LNCaP clone FGC (cell line): ENCODE measurements around the gene ARRB1.

ENCODE experiments used
- DNase-seq: peaks from one replicate; pipeline ENCODE4 v3.0.0-alpha.2; 2011; ENCODE audit warnings: low read depth
- H3K4me3 ChIP-seq: 2 replicates; pipeline ENCODE4 v1.5.1; 2011; ENCODE audit warnings: mild to moderate bottlenecking, low read depth, low read length, control low read depth
- TF ChIP-seq, protein P1 (sequence below): IDR thresholded peaks from 2 replicates; pipeline ENCODE4 v1.5.1; 2012; ENCODE audit warnings: mild to moderate bottlenecking; ENCODE audit not compliant: control insufficient read depth, insufficient read depth; ENCODE audit errors: extremely low read depth

Gene ARRB1

DNA sequence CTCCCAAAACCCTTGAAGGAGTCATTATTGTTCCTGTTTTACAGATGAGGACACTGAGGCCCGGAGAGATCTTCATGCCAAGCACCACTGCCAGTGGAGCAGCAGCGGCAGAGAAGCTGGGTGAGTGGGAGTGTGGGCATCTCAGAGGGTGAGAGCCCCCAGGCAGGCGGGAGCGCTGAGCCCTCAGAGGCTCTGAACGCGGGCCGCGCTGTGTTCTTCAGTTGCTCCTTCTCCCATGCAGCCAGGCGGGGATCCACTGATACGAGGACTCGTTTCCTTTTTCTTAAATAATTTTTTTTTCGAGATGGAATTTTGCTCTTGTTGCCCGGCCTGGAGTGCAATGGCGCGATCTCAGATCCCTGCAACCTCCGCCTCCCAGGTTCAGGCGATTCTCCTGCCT lies 63.9 kb downstream of the ARRB1 start:
- DNase-seq, result no peak
- TF ChIP-seq, protein P1, sequence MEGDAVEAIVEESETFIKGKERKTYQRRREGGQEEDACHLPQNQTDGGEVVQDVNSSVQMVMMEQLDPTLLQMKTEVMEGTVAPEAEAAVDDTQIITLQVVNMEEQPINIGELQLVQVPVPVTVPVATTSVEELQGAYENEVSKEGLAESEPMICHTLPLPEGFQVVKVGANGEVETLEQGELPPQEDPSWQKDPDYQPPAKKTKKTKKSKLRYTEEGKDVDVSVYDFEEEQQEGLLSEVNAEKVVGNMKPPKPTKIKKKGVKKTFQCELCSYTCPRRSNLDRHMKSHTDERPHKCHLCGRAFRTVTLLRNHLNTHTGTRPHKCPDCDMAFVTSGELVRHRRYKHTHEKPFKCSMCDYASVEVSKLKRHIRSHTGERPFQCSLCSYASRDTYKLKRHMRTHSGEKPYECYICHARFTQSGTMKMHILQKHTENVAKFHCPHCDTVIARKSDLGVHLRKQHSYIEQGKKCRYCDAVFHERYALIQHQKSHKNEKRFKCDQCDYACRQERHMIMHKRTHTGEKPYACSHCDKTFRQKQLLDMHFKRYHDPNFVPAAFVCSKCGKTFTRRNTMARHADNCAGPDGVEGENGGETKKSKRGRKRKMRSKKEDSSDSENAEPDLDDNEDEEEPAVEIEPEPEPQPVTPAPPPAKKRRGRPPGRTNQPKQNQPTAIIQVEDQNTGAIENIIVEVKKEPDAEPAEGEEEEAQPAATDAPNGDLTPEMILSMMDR, result no peak
- H3K4me3 ChIP-seq, result no peak overlapping the region

DNA sequence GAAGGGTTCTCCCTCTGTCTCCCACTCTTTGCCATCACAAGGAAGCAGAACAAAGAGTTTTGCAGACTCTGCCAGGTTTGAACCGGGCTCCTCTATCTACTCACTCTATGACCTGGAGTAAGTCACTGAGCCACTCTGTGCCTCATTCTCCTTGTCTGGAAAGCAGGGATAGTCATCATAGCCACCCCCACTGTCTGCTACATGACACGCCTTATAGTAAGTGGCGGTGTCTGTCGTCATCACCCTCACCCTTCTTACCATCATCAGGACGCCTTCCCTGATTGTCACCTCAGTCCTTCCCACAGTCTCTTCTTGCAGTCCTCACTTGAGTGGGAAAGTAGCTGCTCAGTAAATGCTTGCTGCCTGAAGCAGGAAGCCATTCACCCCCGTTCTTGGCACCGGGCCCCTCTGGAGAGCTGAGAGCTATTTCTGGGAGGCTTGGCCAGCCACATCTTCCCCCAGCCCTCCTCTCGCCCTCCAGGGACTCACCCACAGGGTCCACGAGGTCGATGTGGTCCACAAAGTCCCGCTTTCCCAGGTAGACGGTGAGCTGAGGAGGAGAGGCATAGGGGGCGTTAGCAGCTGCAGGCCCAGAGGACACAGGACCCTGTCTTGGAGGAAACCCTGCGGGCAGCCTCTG lies 64.5 kb downstream of the ARRB1 start:
- TF ChIP-seq, protein P1, result no peak
- no peak overlapping the region for H3K4me3 ChIP-seq
- no peak for DNase-seq

DNA sequence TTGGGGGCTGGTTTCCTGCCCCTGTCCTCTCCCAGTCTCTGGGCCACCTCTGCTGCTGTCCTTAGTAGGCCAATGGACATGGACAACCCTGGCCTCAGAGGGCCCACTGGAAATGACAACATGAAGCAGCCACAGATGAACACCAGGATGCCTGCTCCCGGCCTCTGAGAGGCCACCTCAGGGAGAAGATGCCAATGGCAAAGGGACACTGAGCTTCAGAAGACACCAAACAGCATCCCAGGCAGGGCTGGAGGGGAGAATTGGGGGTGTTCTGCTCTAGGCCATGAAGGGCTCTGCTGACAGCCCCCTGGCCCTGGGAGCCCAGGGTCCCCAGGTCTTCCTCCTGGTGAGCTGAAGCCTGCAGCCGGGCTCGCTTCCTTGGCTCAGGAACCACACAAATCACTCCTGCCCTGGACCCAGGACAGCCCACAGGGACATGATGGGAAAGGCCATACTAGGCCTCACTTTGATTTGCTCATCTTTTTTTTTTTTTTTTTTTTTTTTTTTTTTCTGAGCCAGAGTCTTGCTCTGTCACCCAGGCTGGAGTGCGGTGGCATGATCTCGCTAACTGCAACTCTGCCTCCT lies 65.6 kb downstream of the ARRB1 start:
- TF ChIP-seq, protein P1, result no peak
- DNase-seq, result no peak
- no peak overlapping the region for H3K4me3 ChIP-seq

DNA sequence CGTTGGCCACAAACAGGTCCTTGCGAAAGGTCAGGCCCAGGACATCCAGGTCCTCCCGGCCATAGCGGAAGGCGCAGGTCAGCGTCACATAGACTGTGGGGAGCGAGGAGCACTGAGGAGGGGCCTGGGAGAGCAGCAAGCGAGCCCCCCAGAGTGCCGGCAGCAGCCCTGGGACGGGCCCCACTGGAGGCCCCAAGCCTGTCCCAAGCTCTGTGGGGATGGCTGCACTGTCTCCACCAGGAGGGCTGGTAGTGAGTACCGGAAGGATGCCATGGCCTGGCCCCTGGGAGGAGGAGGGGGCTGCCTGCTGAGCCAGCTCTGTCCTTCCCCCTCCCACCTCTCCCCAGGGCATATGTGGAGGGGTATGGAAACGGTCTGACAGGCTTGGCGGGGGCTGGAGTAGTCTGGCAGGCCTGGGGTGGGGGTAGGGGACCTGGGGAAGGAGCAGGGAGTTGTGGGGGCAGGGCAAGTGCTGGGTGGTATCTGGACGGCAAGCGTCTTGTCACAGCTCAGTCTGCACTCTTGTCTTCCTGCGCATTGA lies 68.0 kb downstream of the ARRB1 start:
- H3K4me3 ChIP-seq, result no peak overlapping the region
- TF ChIP-seq, protein P1, result no peak
- DNase-seq, result no peak

DNA sequence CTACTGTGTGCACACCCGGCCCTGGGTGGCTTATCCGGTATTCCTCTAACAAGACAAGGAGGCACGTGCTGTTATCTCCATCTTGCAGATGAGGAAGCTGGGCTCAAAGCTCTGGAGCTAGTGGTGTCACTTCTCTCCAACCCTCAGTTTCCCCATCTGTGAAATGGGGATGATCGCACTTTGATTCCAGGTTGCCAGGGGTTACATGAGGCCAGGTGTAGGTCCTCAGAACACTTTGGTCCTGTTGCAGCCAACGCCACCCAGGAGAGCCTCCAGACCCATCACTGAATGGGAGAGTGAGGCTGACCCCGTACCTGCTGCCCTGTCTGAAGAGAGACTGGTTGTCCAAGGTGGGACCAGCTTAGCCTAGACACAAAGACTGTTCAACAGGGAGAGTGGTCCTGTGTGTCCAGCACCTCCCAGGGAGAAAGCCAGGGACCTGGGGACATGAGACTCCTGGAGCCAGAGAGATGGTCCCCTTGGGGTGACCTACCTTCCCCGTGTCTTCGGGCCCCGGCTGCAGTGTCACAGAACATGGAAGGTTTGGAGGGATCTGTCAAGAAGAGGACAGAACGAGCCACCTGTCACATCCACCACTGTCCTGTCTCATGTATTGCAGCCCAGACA lies 69.9 kb downstream of the ARRB1 start:
- no peak for DNase-seq
- no peak overlapping the region for H3K4me3 ChIP-seq
- TF ChIP-seq, protein P1, result no peak

DNA sequence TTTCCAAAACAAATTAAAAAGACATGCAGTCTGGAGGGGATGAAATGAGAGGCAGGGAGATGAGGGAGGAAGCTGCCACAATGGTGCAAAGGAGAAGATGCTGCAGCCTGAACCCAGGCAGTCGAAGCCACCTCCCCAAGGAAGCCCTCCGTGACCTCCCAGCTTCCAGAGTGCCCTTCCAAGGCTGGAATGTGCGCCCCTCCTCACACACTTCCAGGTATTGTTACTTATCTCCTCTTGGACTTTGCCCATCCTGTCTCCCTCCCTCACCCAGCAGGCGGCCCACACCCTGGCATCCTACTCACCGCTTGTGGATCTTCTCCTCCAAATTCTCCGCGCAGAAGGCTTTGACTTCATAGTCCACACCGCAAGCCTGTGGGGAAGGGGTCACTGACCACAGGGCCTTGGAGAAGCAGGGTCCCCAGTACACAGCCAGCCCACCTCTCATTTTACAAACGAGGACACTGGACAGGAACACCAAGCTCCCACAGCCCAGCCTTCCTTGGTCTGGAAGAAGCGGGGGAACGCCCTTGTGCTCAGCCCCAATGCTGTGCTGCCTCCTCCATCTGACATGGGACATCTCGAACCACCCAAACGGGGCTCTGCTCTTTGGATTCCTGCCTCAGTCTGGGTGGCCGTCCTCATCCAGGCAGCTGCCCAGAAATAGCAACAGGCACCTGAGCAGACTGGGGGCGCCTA lies 70.5 kb downstream of the ARRB1 start:
- DNase-seq, result no peak
- TF ChIP-seq, protein P1, result no peak
- no peak overlapping the region for H3K4me3 ChIP-seq
